Lung (tissue), 12 donors: ENCODE data around the gene URAD. TPM values are rescaled to one million over a fixed set of nuclear protein-coding genes. Genes with fewer than 3 reads are reported as not detected.
A peak's percentile ranks its signal among the peaks of the same experiment; 100 is the strongest.

ENCODE experiments used
- ATAC-seq: fragments of 200-7000 bp; cut with Tn5 transposase; one replicate; pipeline ENCODE4 v1.9.1; 2020; ENCODE audit warnings: moderate number of reproducible peaks; ENCODE audit not compliant: insufficient read depth, low FRiP score
- DNase-seq, 3 donors: peaks; one replicate each; pipeline ENCODE4 v3.0.0-alpha.2; 2013 to 2017
- H3K27ac ChIP-seq, 2 donors: one replicate each; pipeline ENCODE4 v1.5.1; 2013; ENCODE audit warnings: mild to moderate bottlenecking in 2 of 2, moderate library complexity in 2 of 2, control low read depth in 1 of 2, inconsistent platforms in 1 of 2, low read depth in 1 of 2, low read length in 1 of 2
- H3K27me3 ChIP-seq, 3 donors: one replicate each; pipeline ENCODE4 v1.5.1; 2013; ENCODE audit warnings: low read length in 2 of 3; ENCODE audit not compliant: control insufficient read depth in 3 of 3, insufficient read depth in 3 of 3
- H3K36me3 ChIP-seq, 4 donors: one replicate each; pipeline ENCODE4 v1.5.1; 2013; ENCODE audit warnings: low read length in 4 of 4, mild to moderate bottlenecking in 1 of 4, moderate library complexity in 1 of 4; ENCODE audit not compliant: control insufficient read depth in 4 of 4, insufficient read depth in 4 of 4
- H3K4me1 ChIP-seq, 5 donors: one replicate each; pipeline ENCODE4 v1.5.1; 2013; ENCODE audit warnings: low read length in 5 of 5, mild to moderate bottlenecking in 2 of 5, moderate library complexity in 1 of 5; ENCODE audit not compliant: control insufficient read depth in 5 of 5, insufficient read depth in 5 of 5
- H3K4me3 ChIP-seq: one replicate; pipeline ENCODE4 v1.5.1; 2013; ENCODE audit warnings: mild to moderate bottlenecking, control low read depth, moderate library complexity
- H3K9ac ChIP-seq, 2 donors: one replicate each; pipeline ENCODE4 v1.5.1; 2013; ENCODE audit warnings: low read length in 2 of 2, control low read depth in 1 of 2; ENCODE audit not compliant: insufficient read depth in 1 of 2
- H3K9me3 ChIP-seq, 4 donors: one replicate each; pipeline ENCODE4 v1.5.1; 2013; ENCODE audit warnings: low read length in 3 of 4, mild to moderate bottlenecking in 1 of 4, moderate library complexity in 1 of 4; ENCODE audit not compliant: control insufficient read depth in 4 of 4, insufficient read depth in 3 of 4
- WGBS, 2 donors: extraction: QIAGEN DNeasy Blood & Tissue Kit; methylation state at CpG; one replicate each; pipeline ENCODE4 v1.1.7; 2013; 5-methylcytosine and 5-hydroxymethylcytosine counted together
- polyA plus RNA-seq, 2 donors: library from polyadenylated mRNA; stranded (reverse); fragments of 200-250 nt; gene quantifications; one replicate each; pipeline ENCODE4 v1.2.1, GENCODE V29; 2013
- total RNA-seq, 2 donors: library from RNA; depleted of rRNA in 1 of 2; stranded (reverse); fragments of >200 nt in 1 of 2; gene quantifications; one replicate each; pipeline ENCODE4 v1.2.1, GENCODE V29; 2014 to 2021
- TF ChIP-seq, protein P1 (sequence below): IDR thresholded peaks from 2 replicates; pipeline ENCODE4 v1.5.1; 2012; ENCODE audit warnings: mild to moderate bottlenecking; ENCODE audit errors: control extremely low read depth, extremely low read depth
- donor health status: control.
- donor health status: control.
- donor health status: Bipolar disorder and iron deficiency.
- donor health status: healthy.
- donor health status: DM: yes; HTN: yes; CAD: no.

URAD gene
- total and polyA plus RNA-seq, 4 donors, result not detected

DNA sequence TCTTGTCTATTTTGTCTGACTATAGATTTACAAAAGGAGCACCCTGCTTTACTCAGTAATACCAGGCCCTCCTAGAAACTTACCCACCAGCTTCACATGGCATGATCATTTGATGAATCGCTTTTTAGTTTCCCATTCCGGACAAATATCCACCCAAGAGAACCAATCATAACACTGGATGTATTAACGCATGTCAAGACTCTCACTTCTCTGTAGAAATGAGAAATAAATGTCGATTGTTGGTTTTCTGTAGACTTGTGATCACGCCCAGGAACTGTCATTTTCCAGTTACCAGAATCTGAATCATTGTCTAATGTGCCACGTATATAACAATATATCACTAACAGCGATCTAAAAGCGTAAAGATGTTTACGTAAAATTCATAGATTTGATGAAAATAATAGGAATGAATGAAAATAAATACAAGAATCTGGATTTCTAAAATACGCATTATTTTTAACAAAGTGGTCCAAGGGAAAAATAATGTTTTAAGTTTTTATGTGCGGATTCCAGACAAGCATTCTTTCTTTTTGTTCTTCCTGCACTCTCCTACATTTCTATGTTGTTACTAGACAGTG lies 33.4 kb downstream of the URAD start:
- peaks cover 0 to 10% (median 6%) of the 10 kb centered on the region in 5 donors for H3K4me1 ChIP-seq
- WGBS, 2 donors, result 39 to 44% methylated on average over 11 of the region's 11 CpGs
- DNase-seq, result no peak
- H3K9ac ChIP-seq, result no peak overlapping the region
- peaks cover 9 to 83% (median 79%) of the 10 kb centered on the region in 3 donors for H3K27me3 ChIP-seq
- no peaks in the 10 kb centered on the region for H3K36me3 ChIP-seq
- H3K9me3 ChIP-seq, result no peaks in the 10 kb centered on the region
- no peak for ATAC-seq
- no peak overlapping the region for H3K27ac ChIP-seq
- TF ChIP-seq, protein P1, sequence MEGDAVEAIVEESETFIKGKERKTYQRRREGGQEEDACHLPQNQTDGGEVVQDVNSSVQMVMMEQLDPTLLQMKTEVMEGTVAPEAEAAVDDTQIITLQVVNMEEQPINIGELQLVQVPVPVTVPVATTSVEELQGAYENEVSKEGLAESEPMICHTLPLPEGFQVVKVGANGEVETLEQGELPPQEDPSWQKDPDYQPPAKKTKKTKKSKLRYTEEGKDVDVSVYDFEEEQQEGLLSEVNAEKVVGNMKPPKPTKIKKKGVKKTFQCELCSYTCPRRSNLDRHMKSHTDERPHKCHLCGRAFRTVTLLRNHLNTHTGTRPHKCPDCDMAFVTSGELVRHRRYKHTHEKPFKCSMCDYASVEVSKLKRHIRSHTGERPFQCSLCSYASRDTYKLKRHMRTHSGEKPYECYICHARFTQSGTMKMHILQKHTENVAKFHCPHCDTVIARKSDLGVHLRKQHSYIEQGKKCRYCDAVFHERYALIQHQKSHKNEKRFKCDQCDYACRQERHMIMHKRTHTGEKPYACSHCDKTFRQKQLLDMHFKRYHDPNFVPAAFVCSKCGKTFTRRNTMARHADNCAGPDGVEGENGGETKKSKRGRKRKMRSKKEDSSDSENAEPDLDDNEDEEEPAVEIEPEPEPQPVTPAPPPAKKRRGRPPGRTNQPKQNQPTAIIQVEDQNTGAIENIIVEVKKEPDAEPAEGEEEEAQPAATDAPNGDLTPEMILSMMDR, result no peak
- H3K4me3 ChIP-seq, result no peak overlapping the region

DNA sequence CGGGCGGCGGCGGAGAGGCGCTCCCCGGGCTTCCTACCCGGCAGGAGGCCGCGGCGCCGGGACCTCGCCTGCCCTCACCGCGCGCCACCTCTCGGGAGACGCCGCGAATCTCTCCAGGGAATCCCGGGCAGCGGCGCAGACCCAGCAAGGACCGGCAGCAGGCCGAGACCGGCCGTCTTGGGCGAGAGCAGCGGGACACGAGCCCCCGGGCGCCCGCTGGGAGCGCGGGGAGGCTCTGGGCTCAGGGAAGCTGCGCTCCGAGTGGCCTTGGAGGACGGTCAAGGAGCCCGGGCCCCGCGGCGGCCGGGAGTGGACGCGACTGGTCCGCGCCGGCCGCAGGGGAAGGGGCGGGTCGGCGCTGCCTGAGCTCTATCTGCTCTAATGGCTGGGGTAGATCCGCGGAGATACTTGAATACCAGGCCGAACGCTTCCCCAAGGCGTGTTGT lies 34.1 kb downstream of the URAD start:
- Histone ChIP-seq H3K27ac (no peak overlapping the region), H3K9ac (no peak overlapping the region), H3K4me3 (peak overlapping the region; percentile 20), H3K27me3 (peaks cover 9 to 76% (median 74%) of the 10 kb centered on the region in 3 donors), H3K9me3 (peaks cover 0 to 2% (median 0%) of the 10 kb centered on the region in 4 donors), H3K4me1 (peaks cover 0 to 10% (median 5%) of the 10 kb centered on the region in 5 donors), H3K36me3 (no peaks in the 10 kb centered on the region)
- TF ChIP-seq, protein P1, result no peak
- DNase-seq (peak in 1 of 3 donors; percentile 22), ATAC-seq (peak; percentile 50)
- 2 to 5% methylated on average over 51 to 56 of the region's 56 CpGs for WGBS, 2 donors

DNA sequence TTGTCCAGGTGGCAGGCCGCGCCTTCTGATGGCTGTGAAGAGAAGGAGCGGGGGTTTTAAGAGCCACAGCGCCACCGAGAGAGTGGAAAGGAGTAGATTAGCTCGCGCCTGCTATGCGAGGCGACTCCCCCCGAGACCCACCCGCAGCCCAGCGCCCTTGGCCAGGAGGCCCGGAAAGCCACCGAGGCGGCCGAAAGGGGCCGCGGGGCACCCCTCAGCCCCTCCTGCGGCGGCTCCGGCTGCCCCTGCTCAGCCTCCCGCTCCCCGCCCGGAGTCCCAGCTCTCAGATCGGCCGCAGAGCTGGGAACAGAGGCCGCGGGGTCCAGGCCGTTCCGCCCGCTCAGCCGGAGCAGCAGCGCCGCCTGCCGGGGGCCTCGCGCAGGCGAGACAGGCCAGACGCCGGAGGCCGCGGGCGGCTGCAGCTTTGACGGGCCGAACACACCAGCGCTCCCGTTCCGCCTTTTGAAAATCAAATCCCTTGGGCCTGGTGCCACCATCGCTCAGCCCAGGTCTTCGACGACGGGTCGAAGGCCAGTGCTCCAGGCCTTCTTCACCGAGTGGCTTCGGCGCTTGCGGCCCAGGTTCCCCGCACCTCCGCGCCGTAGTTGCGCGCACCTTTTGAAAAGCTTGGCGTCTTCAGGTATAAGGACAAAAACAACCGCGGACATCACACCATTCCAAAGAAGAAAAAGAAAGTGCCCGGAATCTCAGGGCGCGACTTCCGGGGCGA lies 34.7 kb downstream of the URAD start:
- Histone ChIP-seq H3K27ac (no peak overlapping the region), H3K4me1 (peaks cover 0 to 10% (median 5%) of the 10 kb centered on the region in 5 donors), H3K4me3 (peak overlapping the region; percentile 20), H3K9me3 (peaks cover 0 to 2% (median 0%) of the 10 kb centered on the region in 4 donors), H3K27me3 (peaks cover 3 to 73% (median 71%) of the 10 kb centered on the region in 3 donors), H3K36me3 (no peaks in the 10 kb centered on the region), H3K9ac (no peak overlapping the region)
- ATAC-seq, result peak; percentile 91
- 2% methylated on average over 53 to 71 of the region's 71 CpGs for WGBS, 2 donors
- DNase-seq, result peak; percentile 73 to 85 (median 84)
- TF ChIP-seq, protein P1, result peak; percentile 56
